Measurements from ENCODE around the gene ZYG11A. TPM values are rescaled to one million over a fixed set of nuclear protein-coding genes. Genes with fewer than 3 reads are reported as not detected.
A peak's percentile ranks its signal among the peaks of the same experiment; 100 is the strongest.

Gene ZYG11A
- total and polyA plus RNA-seq, 2 of the 13 experiments (the other 11 are each of a cell fraction or from before 2014, with no cell fraction given), result not detected

DNA sequence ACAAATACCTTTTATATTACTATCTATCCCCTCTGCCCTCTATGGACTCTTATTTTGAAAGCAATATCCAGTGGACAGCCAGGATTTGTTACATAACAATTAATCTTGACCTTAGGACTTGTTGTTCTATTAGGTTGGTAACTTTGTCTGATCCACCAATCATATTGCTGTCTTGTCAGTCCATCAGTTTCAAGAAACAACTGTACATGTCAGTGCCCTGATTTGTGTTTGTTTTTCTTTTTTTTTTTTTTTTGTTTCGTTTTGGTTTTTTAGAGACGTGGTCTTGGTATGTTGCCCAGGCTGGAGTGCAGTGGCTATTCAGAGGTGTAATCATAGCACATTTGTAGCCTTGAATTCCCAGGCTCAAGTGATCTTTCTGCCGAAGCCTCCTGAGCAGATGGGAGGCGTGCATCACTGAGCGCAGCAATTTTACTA is 83.0 kb downstream of the ZYG11A start (continued):
- TF ChIP-seq, protein P1, sequence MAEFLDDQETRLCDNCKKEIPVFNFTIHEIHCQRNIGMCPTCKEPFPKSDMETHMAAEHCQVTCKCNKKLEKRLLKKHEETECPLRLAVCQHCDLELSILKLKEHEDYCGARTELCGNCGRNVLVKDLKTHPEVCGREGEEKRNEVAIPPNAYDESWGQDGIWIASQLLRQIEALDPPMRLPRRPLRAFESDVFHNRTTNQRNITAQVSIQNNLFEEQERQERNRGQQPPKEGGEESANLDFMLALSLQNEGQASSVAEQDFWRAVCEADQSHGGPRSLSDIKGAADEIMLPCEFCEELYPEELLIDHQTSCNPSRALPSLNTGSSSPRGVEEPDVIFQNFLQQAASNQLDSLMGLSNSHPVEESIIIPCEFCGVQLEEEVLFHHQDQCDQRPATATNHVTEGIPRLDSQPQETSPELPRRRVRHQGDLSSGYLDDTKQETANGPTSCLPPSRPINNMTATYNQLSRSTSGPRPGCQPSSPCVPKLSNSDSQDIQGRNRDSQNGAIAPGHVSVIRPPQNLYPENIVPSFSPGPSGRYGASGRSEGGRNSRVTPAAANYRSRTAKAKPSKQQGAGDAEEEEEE (CRISPR knock-in tag; IDR thresholded peaks at IDR 0.05; ENCODE audit: borderline replicate concordance), result no peak
- TF ChIP-seq ZNF598 (CRISPR knock-in tag; IDR thresholded peaks at IDR 0.05; ENCODE audit: borderline replicate concordance) (no peak), ZBTB21 (CRISPR knock-in tag; IDR thresholded peaks at IDR 0.05) (no peak), GPN1 (CRISPR knock-in tag; IDR thresholded peaks at IDR 0.05; ENCODE audit: borderline replicate concordance) (no peak), ZKSCAN8 (CRISPR knock-in tag; IDR thresholded peaks at IDR 0.05; ENCODE audit: borderline replicate concordance) (peak; percentile 53; the same call in 1 of the 2 replicates), NCOA2 (CRISPR knock-in tag; IDR thresholded peaks at IDR 0.05) (peak; percentile 39; the same call in 1 of the 2 replicates), HOXA9 (CRISPR knock-in tag; IDR thresholded peaks at IDR 0.05; ENCODE audit: borderline replicate concordance) (no peak), ZNF570 (CRISPR knock-in tag; IDR thresholded peaks at IDR 0.05; ENCODE audit: borderline replicate concordance) (no peak), ZNF235 (CRISPR knock-in tag; IDR thresholded peaks at IDR 0.05; ENCODE audit: borderline replicate concordance) (no peak), NAIF1 (CRISPR knock-in tag; IDR thresholded peaks at IDR 0.05; ENCODE audit: borderline replicate concordance) (no peak), POGZ (CRISPR knock-in tag; IDR thresholded peaks at IDR 0.05) (no peak)
- TF ChIP-seq, protein P2, sequence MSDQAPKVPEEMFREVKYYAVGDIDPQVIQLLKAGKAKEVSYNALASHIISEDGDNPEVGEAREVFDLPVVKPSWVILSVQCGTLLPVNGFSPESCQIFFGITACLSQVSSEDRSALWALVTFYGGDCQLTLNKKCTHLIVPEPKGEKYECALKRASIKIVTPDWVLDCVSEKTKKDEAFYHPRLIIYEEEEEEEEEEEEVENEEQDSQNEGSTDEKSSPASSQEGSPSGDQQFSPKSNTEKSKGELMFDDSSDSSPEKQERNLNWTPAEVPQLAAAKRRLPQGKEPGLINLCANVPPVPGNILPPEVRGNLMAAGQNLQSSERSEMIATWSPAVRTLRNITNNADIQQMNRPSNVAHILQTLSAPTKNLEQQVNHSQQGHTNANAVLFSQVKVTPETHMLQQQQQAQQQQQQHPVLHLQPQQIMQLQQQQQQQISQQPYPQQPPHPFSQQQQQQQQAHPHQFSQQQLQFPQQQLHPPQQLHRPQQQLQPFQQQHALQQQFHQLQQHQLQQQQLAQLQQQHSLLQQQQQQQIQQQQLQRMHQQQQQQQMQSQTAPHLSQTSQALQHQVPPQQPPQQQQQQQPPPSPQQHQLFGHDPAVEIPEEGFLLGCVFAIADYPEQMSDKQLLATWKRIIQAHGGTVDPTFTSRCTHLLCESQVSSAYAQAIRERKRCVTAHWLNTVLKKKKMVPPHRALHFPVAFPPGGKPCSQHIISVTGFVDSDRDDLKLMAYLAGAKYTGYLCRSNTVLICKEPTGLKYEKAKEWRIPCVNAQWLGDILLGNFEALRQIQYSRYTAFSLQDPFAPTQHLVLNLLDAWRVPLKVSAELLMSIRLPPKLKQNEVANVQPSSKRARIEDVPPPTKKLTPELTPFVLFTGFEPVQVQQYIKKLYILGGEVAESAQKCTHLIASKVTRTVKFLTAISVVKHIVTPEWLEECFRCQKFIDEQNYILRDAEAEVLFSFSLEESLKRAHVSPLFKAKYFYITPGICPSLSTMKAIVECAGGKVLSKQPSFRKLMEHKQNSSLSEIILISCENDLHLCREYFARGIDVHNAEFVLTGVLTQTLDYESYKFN (CRISPR knock-in tag; conservative IDR thresholded peaks at IDR 0.05), result peak; percentile 76
- TF ChIP-seq, protein P3, sequence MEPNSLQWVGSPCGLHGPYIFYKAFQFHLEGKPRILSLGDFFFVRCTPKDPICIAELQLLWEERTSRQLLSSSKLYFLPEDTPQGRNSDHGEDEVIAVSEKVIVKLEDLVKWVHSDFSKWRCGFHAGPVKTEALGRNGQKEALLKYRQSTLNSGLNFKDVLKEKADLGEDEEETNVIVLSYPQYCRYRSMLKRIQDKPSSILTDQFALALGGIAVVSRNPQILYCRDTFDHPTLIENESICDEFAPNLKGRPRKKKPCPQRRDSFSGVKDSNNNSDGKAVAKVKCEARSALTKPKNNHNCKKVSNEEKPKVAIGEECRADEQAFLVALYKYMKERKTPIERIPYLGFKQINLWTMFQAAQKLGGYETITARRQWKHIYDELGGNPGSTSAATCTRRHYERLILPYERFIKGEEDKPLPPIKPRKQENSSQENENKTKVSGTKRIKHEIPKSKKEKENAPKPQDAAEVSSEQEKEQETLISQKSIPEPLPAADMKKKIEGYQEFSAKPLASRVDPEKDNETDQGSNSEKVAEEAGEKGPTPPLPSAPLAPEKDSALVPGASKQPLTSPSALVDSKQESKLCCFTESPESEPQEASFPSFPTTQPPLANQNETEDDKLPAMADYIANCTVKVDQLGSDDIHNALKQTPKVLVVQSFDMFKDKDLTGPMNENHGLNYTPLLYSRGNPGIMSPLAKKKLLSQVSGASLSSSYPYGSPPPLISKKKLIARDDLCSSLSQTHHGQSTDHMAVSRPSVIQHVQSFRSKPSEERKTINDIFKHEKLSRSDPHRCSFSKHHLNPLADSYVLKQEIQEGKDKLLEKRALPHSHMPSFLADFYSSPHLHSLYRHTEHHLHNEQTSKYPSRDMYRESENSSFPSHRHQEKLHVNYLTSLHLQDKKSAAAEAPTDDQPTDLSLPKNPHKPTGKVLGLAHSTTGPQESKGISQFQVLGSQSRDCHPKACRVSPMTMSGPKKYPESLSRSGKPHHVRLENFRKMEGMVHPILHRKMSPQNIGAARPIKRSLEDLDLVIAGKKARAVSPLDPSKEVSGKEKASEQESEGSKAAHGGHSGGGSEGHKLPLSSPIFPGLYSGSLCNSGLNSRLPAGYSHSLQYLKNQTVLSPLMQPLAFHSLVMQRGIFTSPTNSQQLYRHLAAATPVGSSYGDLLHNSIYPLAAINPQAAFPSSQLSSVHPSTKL (CRISPR knock-in tag; IDR thresholded peaks at IDR 0.05), result peak; percentile 74
- TF ChIP-seq, protein P4, sequence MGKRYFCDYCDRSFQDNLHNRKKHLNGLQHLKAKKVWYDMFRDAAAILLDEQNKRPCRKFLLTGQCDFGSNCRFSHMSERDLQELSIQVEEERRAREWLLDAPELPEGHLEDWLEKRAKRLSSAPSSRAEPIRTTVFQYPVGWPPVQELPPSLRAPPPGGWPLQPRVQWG (CRISPR knock-in tag; IDR thresholded peaks at IDR 0.05; ENCODE audit: borderline replicate concordance, low read depth), result no peak
- TF ChIP-seq, protein P5, sequence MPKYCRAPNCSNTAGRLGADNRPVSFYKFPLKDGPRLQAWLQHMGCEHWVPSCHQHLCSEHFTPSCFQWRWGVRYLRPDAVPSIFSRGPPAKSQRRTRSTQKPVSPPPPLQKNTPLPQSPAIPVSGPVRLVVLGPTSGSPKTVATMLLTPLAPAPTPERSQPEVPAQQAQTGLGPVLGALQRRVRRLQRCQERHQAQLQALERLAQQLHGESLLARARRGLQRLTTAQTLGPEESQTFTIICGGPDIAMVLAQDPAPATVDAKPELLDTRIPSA (CRISPR knock-in tag; IDR thresholded peaks at IDR 0.05; ENCODE audit: borderline replicate concordance), result no peak
- TF ChIP-seq, protein P6, sequence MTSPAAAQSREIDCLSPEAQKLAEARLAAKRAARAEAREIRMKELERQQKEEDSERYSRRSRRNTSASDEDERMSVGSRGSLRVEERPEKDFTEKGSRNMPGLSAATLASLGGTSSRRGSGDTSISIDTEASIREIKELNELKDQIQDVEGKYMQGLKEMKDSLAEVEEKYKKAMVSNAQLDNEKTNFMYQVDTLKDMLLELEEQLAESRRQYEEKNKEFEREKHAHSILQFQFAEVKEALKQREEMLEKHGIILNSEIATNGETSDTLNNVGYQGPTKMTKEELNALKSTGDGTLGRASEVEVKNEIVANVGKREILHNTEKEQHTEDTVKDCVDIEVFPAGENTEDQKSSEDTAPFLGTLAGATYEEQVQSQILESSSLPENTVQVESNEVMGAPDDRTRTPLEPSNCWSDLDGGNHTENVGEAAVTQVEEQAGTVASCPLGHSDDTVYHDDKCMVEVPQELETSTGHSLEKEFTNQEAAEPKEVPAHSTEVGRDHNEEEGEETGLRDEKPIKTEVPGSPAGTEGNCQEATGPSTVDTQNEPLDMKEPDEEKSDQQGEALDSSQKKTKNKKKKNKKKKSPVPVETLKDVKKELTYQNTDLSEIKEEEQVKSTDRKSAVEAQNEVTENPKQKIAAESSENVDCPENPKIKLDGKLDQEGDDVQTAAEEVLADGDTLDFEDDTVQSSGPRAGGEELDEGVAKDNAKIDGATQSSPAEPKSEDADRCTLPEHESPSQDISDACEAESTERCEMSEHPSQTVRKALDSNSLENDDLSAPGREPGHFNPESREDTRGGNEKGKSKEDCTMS (CRISPR knock-in tag; conservative IDR thresholded peaks at IDR 0.05), result no peak

Data from HepG2 (cell line).